Anterior cingulate cortex (tissue), 58 donors: Measurements from ENCODE around the gene PCYT1A.
A peak's percentile ranks its signal among the peaks of the same experiment; 100 is the strongest.

ENCODE experiments used
- DNase-seq, 58 donors: peaks; one replicate each; lab custom pipeline; 2025; lab: John Stamatoyannopoulos, UW

Gene PCYT1A

DNA sequence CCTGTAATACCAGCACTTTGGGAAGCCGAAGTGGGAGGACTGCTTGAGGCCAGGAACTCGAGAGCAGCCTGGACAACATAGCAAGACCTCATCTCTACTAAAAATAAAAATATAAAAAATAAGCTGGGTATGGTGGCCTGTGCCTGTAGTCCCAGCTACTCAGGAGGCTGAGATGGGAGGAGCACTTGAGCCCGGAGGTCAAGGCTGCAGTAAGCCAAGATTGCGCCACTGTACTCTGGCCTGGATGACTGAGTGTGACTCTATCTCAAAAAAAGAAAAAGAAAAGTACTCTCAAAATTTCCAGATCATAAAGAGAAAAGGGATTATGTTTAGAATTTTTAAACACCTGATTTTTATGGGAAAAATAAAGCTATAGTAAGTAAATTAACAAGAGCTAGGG lies 47.1 kb downstream of the PCYT1A start:
- no peak for DNase-seq

GRCh38 chr3:196238612-196239560 lies 48.6 kb downstream of the PCYT1A start:
- DNase-seq, result no peak

GRCh38 chr3:196237203-196237602 lies 50.3 kb downstream of the PCYT1A start:
- DNase-seq, result no peak

DNA sequence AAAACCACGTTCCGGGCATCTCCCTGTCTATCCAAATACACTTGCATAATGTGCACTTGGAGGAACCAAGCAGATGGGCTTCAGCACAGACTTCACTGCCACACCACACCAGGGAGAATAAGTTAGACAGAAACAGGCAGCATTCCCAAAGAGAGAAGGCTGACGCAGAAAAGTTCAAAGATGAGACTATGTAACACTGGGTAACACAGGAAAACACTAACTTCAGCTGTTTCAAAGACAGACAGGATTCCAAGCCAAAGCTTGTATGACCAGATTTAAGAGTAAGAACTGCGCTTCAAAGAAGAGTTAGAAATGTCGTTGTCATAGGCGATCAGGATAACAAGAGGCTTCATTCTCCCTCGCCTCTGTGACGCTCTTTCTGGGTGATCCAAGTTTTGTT lies 51.3 kb downstream of the PCYT1A start:
- DNase-seq, result no peak

DNA sequence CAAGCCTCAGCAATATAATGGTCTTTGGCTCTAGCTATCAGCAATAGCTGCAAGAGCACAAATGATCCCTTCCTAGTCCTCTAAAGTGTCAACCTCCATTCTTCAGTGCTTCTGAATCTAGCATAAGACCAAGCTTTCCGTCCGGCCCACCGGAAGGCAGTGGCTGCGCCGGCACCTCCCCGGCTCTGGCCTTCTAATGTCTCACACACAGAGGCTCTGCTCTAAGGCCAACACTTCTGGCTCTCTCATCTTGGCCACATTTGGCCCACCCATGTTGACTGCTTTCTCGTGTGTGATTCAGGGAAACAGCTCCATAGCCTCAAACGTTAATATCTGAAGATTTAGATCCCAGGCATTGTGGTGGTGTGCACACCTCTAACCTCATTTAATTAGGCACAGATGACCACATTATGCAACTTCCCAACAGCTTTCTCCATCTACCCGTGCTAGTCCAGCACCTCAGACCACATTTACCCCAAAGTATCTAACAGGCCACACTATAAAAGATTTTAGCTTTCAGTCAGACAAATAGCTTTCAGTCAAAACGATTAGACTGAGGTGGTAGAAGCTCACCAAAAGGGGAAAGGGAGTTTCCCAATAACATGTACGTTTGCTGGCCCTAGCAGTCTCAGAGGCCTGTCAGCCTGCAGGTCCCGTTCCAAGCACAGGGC lies 51.9 kb downstream of the PCYT1A start:
- DNase-seq, result no peak

DNA sequence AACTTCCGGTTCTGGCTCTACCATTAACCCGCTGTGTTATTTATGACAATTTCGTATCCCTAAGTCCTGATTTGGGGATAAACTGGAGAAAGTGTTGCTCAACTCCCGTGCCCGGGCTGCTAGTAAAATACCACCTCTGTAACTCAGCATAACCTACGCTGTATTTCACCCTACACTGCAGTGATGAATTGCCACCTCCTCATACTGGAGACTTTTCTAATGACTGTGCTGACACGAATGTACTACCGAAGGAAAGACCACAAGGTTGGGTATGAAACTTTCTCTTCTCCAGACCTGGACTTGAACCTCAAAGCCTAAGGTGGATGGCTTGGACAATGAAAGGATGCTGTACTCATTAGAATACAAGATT lies 54.7 kb downstream of the PCYT1A start:
- DNase-seq, result no peak

- DNase-seq, result no peak
Measured at GRCh38 chr3:196232154-196232881, 55.2 kb downstream of the PCYT1A start.

DNA sequence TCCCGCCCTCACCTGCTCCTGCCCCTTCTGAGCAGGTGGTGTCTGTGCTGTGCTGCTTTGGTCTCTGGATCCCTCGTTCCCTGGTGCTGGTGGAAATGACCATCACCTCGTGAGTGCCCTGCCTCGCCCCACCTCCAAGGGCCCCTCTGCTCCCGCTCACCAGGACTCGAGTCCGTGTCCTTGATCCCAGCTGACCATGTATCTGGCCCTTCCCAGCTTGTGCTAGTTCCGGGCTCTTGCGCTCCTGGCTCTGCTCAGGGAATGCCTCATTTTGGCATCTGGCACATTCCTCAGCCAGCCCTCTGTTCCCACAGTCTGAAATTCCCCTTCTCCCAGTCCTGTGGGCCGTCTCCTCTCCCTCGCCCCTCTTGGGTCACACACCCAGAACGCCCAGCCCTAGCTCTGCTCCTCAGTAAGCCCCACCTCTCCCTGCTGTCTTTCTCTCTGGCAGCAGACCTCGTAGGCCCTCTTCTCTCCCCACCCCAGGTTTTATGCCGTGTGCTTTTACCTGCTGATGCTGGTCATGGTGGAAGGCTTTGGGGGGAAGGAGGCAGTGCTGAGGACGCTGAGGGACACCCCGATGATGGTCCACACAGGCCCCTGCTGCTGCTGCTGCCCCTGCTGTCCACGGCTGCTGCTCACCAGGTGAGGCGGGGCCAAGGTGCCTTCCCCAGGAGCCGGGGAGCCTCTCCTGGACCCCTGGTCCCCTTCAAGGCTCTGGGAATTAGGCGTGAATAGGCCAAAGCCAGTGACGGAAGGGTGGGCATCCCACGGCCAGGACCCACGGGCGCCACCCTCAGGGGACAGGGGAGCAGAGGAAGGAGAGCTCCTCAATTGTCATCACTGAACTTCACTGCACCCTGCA lies 59.7 kb downstream of the PCYT1A start:
- no peak for DNase-seq

DNA sequence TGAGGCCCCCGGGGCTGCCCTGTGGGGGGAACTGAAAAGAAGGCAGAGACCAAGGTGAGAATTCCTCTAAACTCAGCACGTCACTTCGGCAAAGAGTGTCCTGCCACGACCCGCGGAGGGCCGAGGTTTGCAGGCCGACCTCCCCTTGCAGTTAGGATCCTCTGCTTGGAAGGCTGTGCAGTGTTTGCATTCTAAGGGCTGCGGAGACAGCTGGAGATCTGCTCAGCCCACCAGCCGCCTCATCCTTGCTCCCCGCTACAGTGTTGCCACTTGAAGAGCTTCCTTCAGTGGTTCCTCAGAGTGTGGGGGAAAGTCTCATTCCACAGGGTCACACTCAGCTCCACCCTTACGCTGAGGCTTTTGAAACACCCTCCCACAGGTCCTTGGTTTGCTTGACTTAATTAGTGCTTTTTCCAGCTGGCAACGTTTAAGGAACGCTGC lies 60.4 kb downstream of the PCYT1A start:
- DNase-seq, result no peak

- no peak for DNase-seq
Measured at GRCh38 chr3:196225763-196226364, 61.7 kb downstream of the PCYT1A start.

GRCh38 chr3:196225086-196225485 lies 62.4 kb downstream of the PCYT1A start:
- no peak for DNase-seq

- DNase-seq, result no peak
Measured at GRCh38 chr3:196222876-196223595, 64.5 kb downstream of the PCYT1A start.

DNA sequence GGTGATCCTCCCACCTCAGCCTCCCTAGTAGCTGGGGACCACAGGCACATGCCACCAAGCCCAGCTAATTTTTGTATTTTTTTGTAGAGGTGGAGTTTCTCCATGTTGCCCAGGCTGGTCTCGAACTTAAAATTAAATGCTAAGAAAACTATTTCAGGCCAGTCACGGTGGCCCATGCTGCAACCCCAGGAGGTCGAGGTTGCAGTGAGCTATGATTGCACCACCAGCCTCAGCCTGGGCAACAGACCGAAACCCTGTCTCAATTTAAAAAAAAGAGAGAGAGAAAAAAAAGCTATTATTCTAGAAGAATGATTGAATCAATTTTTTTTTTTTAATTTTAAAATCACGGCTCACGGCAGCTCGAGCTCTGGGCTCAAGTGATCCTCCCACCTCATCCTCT lies 66.5 kb downstream of the PCYT1A start:
- DNase-seq, result no peak

GRCh38 chr3:196220587-196220986 lies 66.9 kb downstream of the PCYT1A start:
- peak in 1 of 58 donors; percentile 23 for DNase-seq

GRCh38 chr3:196219970-196220311 lies 67.6 kb downstream of the PCYT1A start:
- DNase-seq, result no peak

- DNase-seq, result peak in 55 of 58 donors; percentile 13 to 86 (median 46)
Measured at GRCh38 chr3:196219194-196219969, 68.1 kb downstream of the PCYT1A start.

DNA sequence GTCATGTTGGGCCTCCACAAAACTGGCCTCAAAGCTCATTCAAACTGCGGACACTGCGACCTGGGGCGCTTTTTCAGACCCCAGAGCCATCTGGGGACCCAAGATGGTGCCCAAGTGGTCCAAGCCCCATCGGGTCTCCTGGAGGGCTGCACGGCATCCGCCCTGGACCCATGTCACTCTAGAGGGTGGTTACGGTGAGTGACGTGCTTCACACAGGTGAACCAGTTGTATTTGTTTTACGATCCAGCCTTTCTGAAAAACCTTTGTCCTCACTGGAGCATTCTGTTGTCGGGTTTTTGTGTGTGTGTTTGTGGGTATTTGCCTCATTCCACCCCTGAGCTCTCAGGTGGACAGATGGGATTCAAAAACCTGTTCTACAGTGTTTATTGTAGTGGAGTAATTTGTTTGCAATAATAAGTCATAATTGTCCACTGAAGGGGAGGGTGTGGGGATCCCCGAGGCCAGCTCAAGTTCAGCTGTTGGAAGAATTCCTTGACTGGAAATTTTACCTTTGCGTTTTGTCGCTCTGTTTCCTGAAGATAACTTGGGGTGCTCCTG lies 69.3 kb downstream of the PCYT1A start:
- DNase-seq, result no peak
